ENCODE results near the gene KRT26.

Gene KRT26

DNA sequence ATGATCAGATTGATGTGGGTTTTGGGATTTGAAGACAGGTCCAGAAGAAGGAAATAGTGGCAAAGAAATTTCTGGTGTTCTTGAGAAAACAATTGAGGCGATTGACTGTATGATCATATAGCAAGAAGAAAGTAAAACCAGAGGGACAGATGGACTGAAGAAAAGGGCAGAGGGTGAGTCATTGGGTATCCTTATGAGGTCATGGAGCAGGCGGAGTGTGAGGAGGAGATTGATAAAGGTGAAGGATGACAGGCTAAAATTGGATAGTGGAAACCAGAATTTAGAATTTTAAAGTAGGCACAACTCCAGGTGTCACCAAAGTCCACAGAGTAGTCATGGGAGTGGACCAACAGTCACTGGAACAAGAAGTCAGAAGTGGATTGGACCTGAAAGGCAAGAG lies 29.2 kb upstream of the KRT26 start:
- Histone ChIP-seq H3K4me3 (no peak overlapping the region), H3K9me3 (replicated peaks in 1 of 11) (no peaks in the 10 kb centered on the region; a peak in 1 of 22 replicates), H3K4me2 (no peak overlapping the region), H3K27ac (no peak overlapping the region), H3K4me1 (no peaks in the 10 kb centered on the region), H3K36me3 (no peaks in the 10 kb centered on the region), H3K9ac (no peak overlapping the region), H3K27me3 (no peaks in the 10 kb centered on the region), H4K20me1 (no peaks in the 10 kb centered on the region)
- no peak for TF ChIP-seq Cebpa-rat (IDR thresholded peaks at IDR 0.05)

DNA sequence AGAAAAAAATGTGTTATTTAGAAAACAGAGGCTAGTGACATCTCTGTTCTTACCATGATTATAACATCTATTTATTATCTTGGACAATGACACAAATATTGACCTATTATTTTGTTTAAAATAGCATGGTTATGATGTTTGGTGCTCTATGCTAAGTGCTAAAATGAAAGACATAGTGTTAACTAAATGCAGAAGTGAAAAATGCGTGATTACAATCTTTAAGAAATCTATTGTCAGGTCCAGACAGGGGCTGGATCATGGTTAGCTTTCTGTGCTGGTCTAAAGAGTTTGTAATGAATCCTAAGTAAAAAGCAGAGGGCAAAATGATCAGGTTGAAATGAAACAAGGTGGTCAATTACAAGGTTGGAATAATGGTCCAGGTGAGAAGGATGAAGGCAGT lies 28.4 kb upstream of the KRT26 start:
- TF ChIP-seq Cebpa-rat (IDR thresholded peaks at IDR 0.05), result no peak
- H3K27me3 ChIP-seq, result no peaks in the 10 kb centered on the region

DNA sequence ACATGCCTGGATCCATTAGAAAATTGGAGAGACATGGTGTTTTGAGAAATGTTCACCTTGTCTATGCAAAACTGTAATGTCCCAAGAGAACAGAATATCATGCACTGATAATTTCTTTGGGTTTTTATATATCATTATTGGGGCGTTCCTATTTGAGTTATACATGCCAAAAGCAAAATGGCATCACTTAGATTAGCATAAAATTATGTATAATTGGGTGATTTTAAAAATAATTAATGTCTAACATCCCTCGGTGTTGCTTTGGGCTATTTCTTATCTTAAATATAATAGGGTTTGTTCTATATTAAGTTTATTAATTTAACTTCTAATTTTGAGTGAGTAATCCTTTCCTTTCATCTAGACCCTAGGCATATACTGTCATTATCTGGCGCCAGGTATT lies 27.9 kb upstream of the KRT26 start, which contains the start of gene KRT28:
Gene KRT28, minus strand, starts transcription at position 101 of the 400 bp plus-strand sequence. Its CDS starts 66 bp downstream, at position 35.
- H3K27me3 ChIP-seq, result no peaks in the 10 kb centered on the region
- H3K9ac ChIP-seq, result no peak within 1 kb of the TSS

More for the DNA sequence above, 28.4 kb upstream of the KRT26 start:
- Histone ChIP-seq H3K9ac (no peak overlapping the region), H3K4me3 (no peak overlapping the region), H3K36me3 (no peaks in the 10 kb centered on the region), H3K4me1 (no peaks in the 10 kb centered on the region), H3K4me2 (no peak overlapping the region), H4K20me1 (no peaks in the 10 kb centered on the region), H3K9me3 (replicated peaks in 1 of 11) (no peaks in the 10 kb centered on the region; a peak in 1 of 22 replicates), H3K27ac (no peak overlapping the region)

DNA sequence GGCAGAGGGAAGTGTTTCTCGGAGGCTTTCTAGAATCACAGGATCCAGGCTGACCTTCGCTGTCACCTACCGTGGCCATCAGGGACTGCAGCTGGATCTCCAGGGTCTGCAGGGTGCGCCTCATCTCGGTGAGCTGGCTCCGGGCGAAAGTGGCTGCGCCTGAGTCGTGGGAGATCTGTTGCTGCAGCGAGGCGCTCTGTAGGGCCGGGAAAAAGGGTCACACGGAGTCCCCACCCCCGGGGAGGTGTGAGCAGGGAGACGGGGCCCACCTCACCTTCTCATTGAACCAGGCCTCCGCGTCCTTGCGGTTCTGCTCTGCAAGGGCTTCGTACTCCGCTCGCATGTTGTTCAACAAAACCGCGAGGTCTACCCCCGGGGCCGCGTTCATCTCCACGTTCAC lies 24.8 kb upstream of the KRT26 start:
- H3K4me3 ChIP-seq, result no peak overlapping the region
- H4K20me1 ChIP-seq, result no peaks in the 10 kb centered on the region
- TF ChIP-seq Cebpa-rat (IDR thresholded peaks at IDR 0.05), result no peak
- no peak overlapping the region for H3K4me2 ChIP-seq
- H3K27me3 ChIP-seq, result no peaks in the 10 kb centered on the region
- H3K9me3 ChIP-seq (replicated peaks in 1 of 11), result no peaks in the 10 kb centered on the region
- H3K4me1 ChIP-seq, result 0 out of 20 replicates have a peak, but pooled peaks cover 0 to 3% (median 0%) of the 10 kb centered on the region in 10 experiments
- no peak overlapping the region for H3K9ac ChIP-seq
- no peak overlapping the region for H3K27ac ChIP-seq
- no peaks in the 10 kb centered on the region for H3K36me3 ChIP-seq

More for the DNA sequence above, 27.9 kb upstream of the KRT26 start, which contains the start of gene KRT28:
- Histone ChIP-seq H3K4me3 (no peak within 1 kb of the TSS), H3K4me2 (no peak within 1 kb of the TSS), H3K36me3 (no peaks in the 10 kb centered on the region), H3K27ac (no peak within 1 kb of the TSS), H3K4me1 (no peaks in the 10 kb centered on the region), H3K9me3 (replicated peaks in 1 of 11) (no peaks in the 10 kb centered on the region), H4K20me1 (no peaks in the 10 kb centered on the region)
- no peak for TF ChIP-seq Cebpa-rat (IDR thresholded peaks at IDR 0.05)

DNA sequence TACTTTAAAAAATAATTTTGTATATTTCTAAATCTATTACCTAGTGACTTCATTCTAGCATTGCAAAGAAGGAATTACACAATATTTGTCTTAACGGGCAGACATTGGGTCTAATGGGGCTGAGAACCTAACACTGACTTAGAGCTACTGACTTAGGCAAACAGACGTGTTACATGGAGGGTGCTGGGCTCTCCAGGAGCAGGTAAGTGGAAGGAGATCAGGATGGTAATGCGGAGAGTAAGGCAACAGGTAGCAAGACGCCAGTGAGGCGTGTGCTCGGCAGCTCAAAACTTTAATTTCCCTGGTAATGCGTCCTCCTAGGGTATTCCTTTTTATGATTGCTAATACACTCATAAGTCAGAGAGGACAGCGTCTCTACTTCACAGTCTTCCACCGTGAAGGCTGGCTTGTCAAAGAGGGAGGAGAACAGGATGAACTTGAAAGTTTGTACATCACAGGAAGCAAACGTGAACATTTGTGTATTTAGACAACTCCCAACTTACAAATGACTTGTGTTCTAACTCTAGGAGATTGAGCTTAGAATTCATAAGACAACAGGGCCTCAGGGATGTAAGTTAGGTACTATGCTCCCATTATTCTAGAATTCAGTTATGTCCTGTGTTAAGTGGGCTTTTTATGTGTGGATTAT lies 23.1 kb upstream of the KRT26 start:
- Histone ChIP-seq H4K20me1 (no peaks in the 10 kb centered on the region), H3K4me2 (no peak overlapping the region), H3K36me3 (no peaks in the 10 kb centered on the region), H3K4me1 (0 out of 20 replicates have a peak, but pooled peaks cover 0 to 3% (median 0%) of the 10 kb centered on the region in 10 experiments), H3K9me3 (replicated peaks in 1 of 11) (no peaks in the 10 kb centered on the region), H3K9ac (no peak overlapping the region), H3K27ac (no peak overlapping the region), H3K27me3 (no peaks in the 10 kb centered on the region), H3K4me3 (no peak overlapping the region)
- no peak for TF ChIP-seq Cebpa-rat (IDR thresholded peaks at IDR 0.05)

DNA sequence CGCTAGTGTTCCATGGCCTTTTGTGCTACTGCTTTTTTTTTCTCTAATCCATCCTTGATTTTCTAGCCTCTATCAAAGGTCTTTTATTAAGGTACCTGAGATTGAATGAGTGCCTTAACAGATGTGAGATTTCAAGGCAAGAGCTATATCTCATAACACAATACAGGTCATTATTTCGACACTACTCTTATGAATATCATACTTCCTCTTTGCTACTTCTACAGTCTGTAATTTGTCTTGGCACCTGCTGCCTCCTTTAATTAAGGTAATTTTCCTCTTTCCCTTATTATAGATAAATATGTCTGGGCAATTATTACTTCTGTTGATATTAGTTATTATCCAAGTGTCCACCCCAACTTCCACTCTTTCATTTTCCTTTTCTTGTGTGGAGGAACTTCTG lies 22.5 kb upstream of the KRT26 start:
- Histone ChIP-seq H3K36me3 (no peaks in the 10 kb centered on the region), H3K4me3 (no peak overlapping the region), H4K20me1 (no peaks in the 10 kb centered on the region), H3K4me1 (peaks cover 0 to 5% (median 0%) of the 10 kb centered on the region in 10 experiments; a peak in 3 of 20 replicates), H3K27ac (no peak overlapping the region), H3K9ac (no peak overlapping the region), H3K4me2 (no peak overlapping the region), H3K9me3 (replicated peaks in 1 of 11) (no peaks in the 10 kb centered on the region), H3K27me3 (no peaks in the 10 kb centered on the region)
- TF ChIP-seq Cebpa-rat (IDR thresholded peaks at IDR 0.05), result no peak

DNA sequence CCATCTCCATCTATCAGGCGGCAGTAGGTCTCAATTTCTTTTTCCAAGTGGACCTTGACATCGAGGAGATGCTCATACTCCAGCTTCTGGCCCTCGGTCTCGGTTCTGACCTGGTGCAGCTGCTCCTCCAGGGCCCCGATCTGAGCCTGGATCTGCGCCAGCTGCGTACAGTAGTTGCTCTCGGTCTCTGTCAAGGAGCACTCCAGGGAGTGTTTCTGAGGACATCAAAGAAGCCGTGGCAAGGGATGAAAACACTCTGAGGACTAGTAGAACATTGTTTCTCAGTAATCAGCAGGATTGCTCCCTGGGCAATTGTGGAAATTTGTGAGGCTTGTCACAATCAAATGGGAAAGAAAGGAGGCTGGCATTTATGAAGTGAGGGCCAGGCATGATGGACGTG lies 21.8 kb upstream of the KRT26 start:
- H3K27ac ChIP-seq, result no peak overlapping the region
- no peak overlapping the region for H3K4me2 ChIP-seq
- no peaks in the 10 kb centered on the region for H4K20me1 ChIP-seq
- H3K4me1 ChIP-seq, result peaks cover 0 to 11% (median 5%) of the 10 kb centered on the region in 10 experiments; a peak in 11 of 20 replicates
- H3K36me3 ChIP-seq, result no peaks in the 10 kb centered on the region
- no peak for TF ChIP-seq Cebpa-rat (IDR thresholded peaks at IDR 0.05)
- H3K27me3 ChIP-seq, result no peaks in the 10 kb centered on the region
- no peak overlapping the region for H3K9ac ChIP-seq
- no peak overlapping the region for H3K4me3 ChIP-seq
- no peaks in the 10 kb centered on the region for H3K9me3 ChIP-seq (replicated peaks in 1 of 11)

DNA sequence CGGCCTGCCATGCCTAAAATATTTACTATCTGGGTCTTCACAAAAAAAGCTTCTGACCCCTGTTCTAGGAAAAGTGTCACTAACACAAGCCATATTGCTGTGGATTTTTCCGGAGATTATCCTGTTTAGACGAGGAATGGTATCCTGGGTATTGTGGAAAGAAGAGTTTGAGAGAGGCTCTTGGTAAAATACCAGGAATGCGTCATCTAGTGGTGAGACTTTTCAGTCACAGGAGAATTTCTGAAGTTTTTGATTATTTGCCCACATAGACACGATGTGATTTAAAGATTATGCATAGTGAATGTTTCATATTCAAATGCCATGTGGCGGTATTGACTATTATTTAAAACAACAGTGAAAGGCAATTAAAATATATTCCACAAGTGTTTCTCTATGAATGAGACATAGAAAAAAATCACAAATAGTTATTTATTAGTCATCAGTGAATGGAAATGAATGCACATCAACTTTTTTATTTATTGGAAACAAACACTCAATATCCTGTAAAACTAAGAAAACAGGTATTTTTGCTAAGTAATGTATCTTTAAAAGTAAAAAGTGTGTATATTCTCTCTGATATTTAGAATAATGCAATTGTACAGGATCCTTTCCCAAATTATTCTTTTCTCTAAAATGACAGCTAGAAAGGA lies 19.9 kb upstream of the KRT26 start:
- H3K9ac ChIP-seq, result no peak overlapping the region
- H3K27me3 ChIP-seq, result no peaks in the 10 kb centered on the region
- H3K9me3 ChIP-seq (replicated peaks in 1 of 11), result no peaks in the 10 kb centered on the region
- H4K20me1 ChIP-seq, result no peaks in the 10 kb centered on the region
- no peaks in the 10 kb centered on the region for H3K36me3 ChIP-seq
- no peak overlapping the region for H3K4me2 ChIP-seq
- H3K4me3 ChIP-seq, result no peak overlapping the region
- no peak for TF ChIP-seq Cebpa-rat (IDR thresholded peaks at IDR 0.05)
- H3K27ac ChIP-seq, result no peak overlapping the region
- peaks cover 0 to 15% (median 10%) of the 10 kb centered on the region in 10 experiments; a peak in 11 of 20 replicates for H3K4me1 ChIP-seq

DNA sequence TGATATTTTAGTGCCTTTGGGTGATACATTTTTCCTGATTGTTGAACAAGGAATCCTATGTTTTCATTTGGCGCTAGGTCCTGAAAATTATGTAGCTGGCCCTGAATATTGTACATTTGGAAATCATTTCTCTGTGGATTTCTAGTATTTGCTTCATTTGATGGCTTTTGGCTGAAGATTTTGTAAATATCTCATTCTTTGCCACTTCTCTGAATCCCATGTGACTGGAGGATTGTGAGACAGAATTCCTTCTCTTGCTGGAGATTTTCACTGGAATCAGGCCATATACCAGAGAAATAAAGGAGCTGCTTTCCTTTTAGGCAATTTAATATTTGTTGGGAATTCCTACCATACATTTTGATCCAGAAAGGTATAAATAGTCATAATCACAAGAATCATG lies 19.1 kb upstream of the KRT26 start:
- H3K9me3 ChIP-seq (replicated peaks in 1 of 11), result no peaks in the 10 kb centered on the region
- H3K27me3 ChIP-seq, result no peaks in the 10 kb centered on the region
- H3K4me2 ChIP-seq, result no peak overlapping the region
- no peak overlapping the region for H3K9ac ChIP-seq
- no peak for TF ChIP-seq Cebpa-rat (IDR thresholded peaks at IDR 0.05)
- no peaks in the 10 kb centered on the region for H4K20me1 ChIP-seq
- H3K4me1 ChIP-seq, result peaks cover 0 to 15% (median 10%) of the 10 kb centered on the region in 10 experiments; a peak in 11 of 20 replicates
- H3K27ac ChIP-seq, result no peak overlapping the region
- no peaks in the 10 kb centered on the region for H3K36me3 ChIP-seq
- no peak overlapping the region for H3K4me3 ChIP-seq
